Smooth muscle cell (in vitro differentiated cells): Measurements from ENCODE around the gene MAPK11. TPM values are rescaled to one million over a fixed set of nuclear protein-coding genes. Genes with fewer than 3 reads are reported as not detected.

ENCODE experiments used
- DNase-seq: peaks from one replicate; lab custom pipeline; 2025; ENCODE audit not compliant: unreplicated experiment; lab: John Stamatoyannopoulos, UW
- H2AFZ ChIP-seq: fragments of 200-600 bp; sonication (generic); 2 replicates; pipeline ENCODE4 v1.6.0; 2016; ENCODE audit warnings: antibody characterized with exemption, low read depth, mild to moderate bottlenecking
- H3F3A ChIP-seq: fragments of 200-600 bp; sonication (generic); 2 replicates; pipeline ENCODE4 v1.6.0; 2017; ENCODE audit warnings: antibody characterized with exemption, low read depth
- H3K27ac ChIP-seq: fragments of 200-600 bp; sonication (generic); 2 replicates; pipeline ENCODE4 v1.5.1; 2016; ENCODE audit warnings: low read depth, mild to moderate bottlenecking
- H3K27me3 ChIP-seq: fragments of 200-600 bp; sonication (generic); 2 replicates; pipeline ENCODE4 v1.6.1; 2016; ENCODE audit warnings: low read depth, mild to moderate bottlenecking
- H3K36me3 ChIP-seq: fragments of 200-600 bp; sonication (generic); 2 replicates; pipeline ENCODE4 v1.5.1; 2016; ENCODE audit warnings: low read depth
- H3K4me1 ChIP-seq: fragments of 200-600 bp; sonication (generic); 2 replicates; pipeline ENCODE4 v1.5.1; 2016; ENCODE audit warnings: low read depth
- H3K4me2 ChIP-seq: fragments of 200-600 bp; sonication (generic); 2 replicates; pipeline ENCODE4 v1.6.0; 2016; ENCODE audit warnings: mild to moderate bottlenecking
- H3K4me3 ChIP-seq: fragments of 200-600 bp; sonication (generic); 2 replicates; pipeline ENCODE4 v1.5.1; 2016; ENCODE audit warnings: mild to moderate bottlenecking
- H3K79me2 ChIP-seq: fragments of 200-600 bp; sonication (generic); 2 replicates; pipeline ENCODE4 v1.6.0; 2016; ENCODE audit warnings: low read depth, mild to moderate bottlenecking
- H3K9ac ChIP-seq: fragments of 200-600 bp; sonication (generic); 2 replicates; pipeline ENCODE4 v1.6.0; 2016; ENCODE audit warnings: low read depth
- H3K9me3 ChIP-seq: fragments of 200-600 bp; sonication (generic); replicated peaks from 2 replicates; pipeline ENCODE4 v1.5.1; 2016; ENCODE audit warnings: low read depth
- H4K20me1 ChIP-seq: fragments of 200-600 bp; sonication (generic); 2 replicates; pipeline ENCODE4 v1.6.0; 2016; ENCODE audit warnings: low read depth
- CTCF ChIP-seq: fragments of 200-600 bp; sonication (generic); IDR thresholded peaks from 2 replicates; pipeline ENCODE4 v1.5.1; 2017; ENCODE audit warnings: borderline replicate concordance, mild to moderate bottlenecking, antibody characterized with exemption; ENCODE audit not compliant: insufficient read depth, poor library complexity, severe bottlenecking
- WGBS: methylation state at CpG from one replicate; pipeline ENCODE4 v1.1.7; 2016; ENCODE audit warnings: low lambda C conversion rate; 5-methylcytosine and 5-hydroxymethylcytosine counted together
- polyA plus RNA-seq: library from polyadenylated mRNA; unstranded; fragments of >200 nt; fragmentation: Nextera tagmentation; extraction: Ambion mirVana; gene quantifications from 2 replicates; pipeline ENCODE4 v1.2.1, GENCODE V29; 2016
- total RNA-seq: library from RNA; depleted of rRNA; stranded (reverse); fragments of >200 nt; gene quantifications from 2 replicates; pipeline ENCODE4 v1.2.3, GENCODE V29; 2014

Gene MAPK11
- total and polyA plus RNA-seq, 2 experiments from 2014 or later: 0.65 to 4.2 TPM

DNA sequence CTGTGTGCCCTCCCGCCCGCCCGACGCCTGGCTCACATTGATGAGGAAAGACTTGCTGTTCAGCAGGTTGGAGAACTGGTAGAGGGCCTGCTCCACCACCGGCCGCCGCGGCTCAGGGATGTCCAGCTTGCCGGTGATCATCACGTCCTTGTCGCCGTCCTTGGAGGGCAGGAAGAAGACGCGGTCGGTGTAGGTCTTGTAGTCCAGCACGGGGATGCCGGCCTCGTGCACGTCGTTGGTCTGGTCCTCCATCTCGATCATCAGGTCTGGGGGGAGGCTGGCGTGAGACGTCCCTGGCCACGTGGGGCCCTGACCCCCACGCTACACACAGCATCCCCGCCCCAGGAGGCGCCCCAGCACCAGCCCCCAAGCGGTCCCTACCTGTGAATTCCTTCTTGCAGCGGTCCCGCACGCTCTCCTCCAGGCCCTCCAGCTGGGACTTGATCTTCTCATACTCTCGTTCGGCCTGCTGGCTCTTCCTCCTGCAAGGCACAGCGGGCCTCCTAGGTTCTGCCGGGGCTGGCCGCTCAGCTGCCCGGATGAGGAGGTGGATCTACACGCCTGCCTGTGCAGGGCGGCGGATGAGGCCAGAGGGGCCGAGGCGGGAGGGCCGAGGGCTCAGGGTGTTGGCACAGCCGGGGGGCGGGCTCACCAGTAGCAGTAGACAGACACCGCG, 10.7 kb upstream of the MAPK11 start:
- DNase-seq: no peak
- no peaks in the 10 kb centered on the region for H3K9me3 ChIP-seq
- 98% methylated on average over 34 of the region's 47 CpGs for WGBS
- peaks cover 92% of the 10 kb centered on the region for H4K20me1 ChIP-seq
- no peak overlapping the region for H3K9ac ChIP-seq
- no peak overlapping the region for H3K27ac ChIP-seq
- no peak for TF ChIP-seq CTCF
- H2AFZ ChIP-seq: no peak overlapping the region
- H3K4me1 ChIP-seq: no peaks in the 10 kb centered on the region
- no peaks in the 10 kb centered on the region for H3K27me3 ChIP-seq
- no peaks in the 10 kb centered on the region for H3K36me3 ChIP-seq
- no peak overlapping the region for H3K4me3 ChIP-seq
- H3F3A ChIP-seq: peaks cover 2% of the 10 kb centered on the region
- H3K4me2 ChIP-seq: no peak overlapping the region
- peaks cover 6% of the 10 kb centered on the region for H3K79me2 ChIP-seq

DNA sequence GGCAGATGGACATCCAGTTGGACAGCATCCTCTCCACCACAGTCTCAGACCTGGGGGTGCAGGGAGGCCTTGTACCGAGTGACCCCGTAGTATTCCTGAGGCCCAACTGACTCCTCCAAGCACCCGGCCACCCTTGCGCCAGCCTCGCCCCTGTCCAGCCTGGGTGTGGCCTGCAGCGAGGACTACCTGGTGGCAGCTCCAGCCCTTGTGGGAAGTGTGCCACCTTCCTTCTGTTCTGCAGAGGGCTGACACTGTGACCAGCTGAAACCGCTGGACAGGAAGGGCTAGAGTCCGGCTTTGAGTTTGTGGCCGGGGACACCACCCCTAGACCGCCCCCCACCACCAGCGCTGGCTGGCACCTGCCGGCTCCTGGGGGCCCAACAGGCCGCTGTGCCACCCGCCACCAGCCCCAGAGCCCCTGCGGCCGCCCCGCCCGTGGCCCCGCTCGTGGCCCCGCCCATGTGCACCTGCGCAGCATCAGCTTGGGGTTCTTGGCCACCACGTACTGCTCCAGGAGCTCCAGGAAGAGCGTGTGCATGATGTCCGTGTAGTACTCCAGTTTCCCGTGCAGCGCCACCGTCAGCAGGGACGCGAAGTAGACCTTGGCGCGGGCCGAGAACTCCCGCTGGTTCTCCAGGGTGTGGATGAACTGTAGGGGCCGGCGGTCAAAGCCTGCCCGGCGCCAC, 10.0 kb upstream of the MAPK11 start:
- Histone ChIP-seq H3K36me3 (no peaks in the 10 kb centered on the region), H3K27ac (no peak overlapping the region), H3K79me2 (peaks cover 5% of the 10 kb centered on the region), H3K4me3 (no peak overlapping the region), H3K4me2 (no peak overlapping the region), H3F3A (peaks cover 4% of the 10 kb centered on the region), H3K27me3 (no peaks in the 10 kb centered on the region), H4K20me1 (peaks cover 95% of the 10 kb centered on the region), H3K4me1 (no peaks in the 10 kb centered on the region), H3K9ac (no peak overlapping the region), H2AFZ (no peak overlapping the region), H3K9me3 (no peaks in the 10 kb centered on the region)
- WGBS: 98% methylated on average over 38 of the region's 38 CpGs
- no peak for DNase-seq
- TF ChIP-seq CTCF: no peak

DNA sequence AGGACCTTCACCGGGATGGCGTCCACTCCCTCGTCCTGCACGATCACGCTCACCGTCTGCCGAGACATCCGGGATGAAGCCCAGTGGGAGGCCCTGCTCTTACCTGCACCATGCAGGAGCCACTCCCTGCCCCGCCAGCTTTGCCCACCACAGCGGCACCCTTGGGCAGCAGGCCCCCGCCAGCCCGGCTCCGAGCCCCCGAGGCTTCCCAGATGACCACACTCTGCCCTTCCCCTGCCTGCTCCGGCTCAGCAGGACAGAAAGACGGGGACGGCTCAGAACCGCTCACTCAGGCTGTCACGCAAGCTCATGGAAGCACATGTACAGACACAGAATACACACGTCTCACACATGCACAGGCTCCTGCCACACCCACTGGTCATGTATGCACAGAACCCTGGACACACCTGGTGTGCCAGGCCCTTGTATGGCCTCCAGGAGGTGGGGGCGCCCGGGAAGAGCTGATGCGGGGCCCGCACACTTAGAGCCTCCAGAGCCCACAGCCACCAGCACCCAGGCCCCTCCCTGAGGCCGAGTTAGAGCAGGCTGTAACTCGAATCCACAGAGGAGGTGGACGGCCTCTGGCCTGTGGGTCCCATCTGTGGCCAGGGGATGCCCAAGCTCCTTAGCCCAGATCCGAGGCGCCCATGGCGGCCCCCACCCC, 8.9 kb upstream of the MAPK11 start:
- no peaks in the 10 kb centered on the region for H3K4me1 ChIP-seq
- 94% methylated on average over 24 of the region's 30 CpGs for WGBS
- no peak for TF ChIP-seq CTCF

More for the DNA sequence above, 8.9 kb upstream of the MAPK11 start:
- Histone ChIP-seq H4K20me1 (peaks cover 92% of the 10 kb centered on the region), H3K9me3 (no peaks in the 10 kb centered on the region), H3K36me3 (no peaks in the 10 kb centered on the region), H3F3A (peaks cover 9% of the 10 kb centered on the region), H2AFZ (no peak overlapping the region), H3K4me3 (no peak overlapping the region), H3K4me2 (no peak overlapping the region), H3K27ac (no peak overlapping the region), H3K27me3 (no peaks in the 10 kb centered on the region), H3K79me2 (peaks cover 5% of the 10 kb centered on the region), H3K9ac (no peak overlapping the region)
- DNase-seq: no peak
